Body of pancreas (tissue), 4 donors: ENCODE results near the gene SLC23A2.

Experiments
- CTCF ChIP-seq, 7 experiments: fragments of 450-650 bp in 4 of 7; fragments of 200-600 bp in 3 of 7; sonication (generic) in 3 of 7; IDR thresholded peaks; one replicate each; pipeline ENCODE4 v1.5.1; 2016 to 2019; ENCODE audit warnings: antibody characterized with exemption in 7 of 7
- POLR2A ChIP-seq, 3 donors: fragments of 450-650 bp; IDR thresholded peaks; one replicate each; pipeline ENCODE4 v1.6.1; 2016; ENCODE audit warnings: antibody characterized with exemption in 3 of 3, mild to moderate bottlenecking in 2 of 3

GRCh38 chr20:5030348-5031205, 29.3 kb upstream of the SLC23A2 start:
- TF ChIP-seq POLR2A (IDR thresholded peaks at IDR 0.05) (no peak), CTCF (IDR thresholded peaks at IDR 0.05) (no peak)
